Muscle of leg (tissue), 11 donors: ENCODE results near the gene CYTH2. TPM values are rescaled to one million over a fixed set of nuclear protein-coding genes. Genes with fewer than 3 reads are reported as not detected.

Experiments used
- DNase-seq: peaks from one replicate; pipeline ENCODE4 v3.0.0; 2013
- H3K27ac ChIP-seq: one replicate; pipeline ENCODE4 v1.5.1; 2013; ENCODE audit warnings: mild to moderate bottlenecking, low read length, control low read depth
- H3K27me3 ChIP-seq: one replicate; pipeline ENCODE4 v1.6.1; 2013; ENCODE audit warnings: low read length; ENCODE audit not compliant: control insufficient read depth, insufficient read depth
- H3K36me3 ChIP-seq: one replicate; pipeline ENCODE4 v1.6.1; 2013; ENCODE audit warnings: low read length; ENCODE audit not compliant: control insufficient read depth, insufficient read depth
- H3K4me1 ChIP-seq: one replicate; pipeline ENCODE4 v1.6.1; 2013; ENCODE audit warnings: low read length; ENCODE audit not compliant: control insufficient read depth, insufficient read depth
- H3K4me3 ChIP-seq: one replicate; pipeline ENCODE4 v1.5.1; 2013; ENCODE audit warnings: low read length, control low read depth
- H3K9me3 ChIP-seq: replicated peaks from 2 replicates; pipeline ENCODE4 v1.6.1; 2013; ENCODE audit warnings: low read depth, low read length; ENCODE audit not compliant: control insufficient read depth
- whole genome bisulfite sequencing: methylation state at CpG from one replicate; pipeline ENCODE4 v1.1.5; 2013; ENCODE audit warnings: missing lambda C conversion rate; ENCODE audit not compliant: insufficient coverage; 5-methylcytosine and 5-hydroxymethylcytosine counted together
- polyA plus RNA-seq, 8 donors: library from polyadenylated mRNA; unstranded; fragments of 120-200 nt; gene quantifications; one replicate each; pipeline versions ENCODE4 v1.2.1 to v1.2.3, GENCODE V29; 2013; ENCODE audit warnings: inconsistent platforms in 1 of 8, low replicate concordance in 1 of 8; ENCODE audit not compliant: insufficient read length in 8 of 8, insufficient read depth in 1 of 8
- total RNA-seq: library from RNA; stranded (reverse); fragments of 120-200 nt; gene quantifications from one replicate; pipeline ENCODE4 v1.2.4, GENCODE V29; 2013

Gene CYTH2
- total and polyA plus RNA-seq, 9 donors = 24.2 to 54.5 (median 44.8) TPM

DNA sequence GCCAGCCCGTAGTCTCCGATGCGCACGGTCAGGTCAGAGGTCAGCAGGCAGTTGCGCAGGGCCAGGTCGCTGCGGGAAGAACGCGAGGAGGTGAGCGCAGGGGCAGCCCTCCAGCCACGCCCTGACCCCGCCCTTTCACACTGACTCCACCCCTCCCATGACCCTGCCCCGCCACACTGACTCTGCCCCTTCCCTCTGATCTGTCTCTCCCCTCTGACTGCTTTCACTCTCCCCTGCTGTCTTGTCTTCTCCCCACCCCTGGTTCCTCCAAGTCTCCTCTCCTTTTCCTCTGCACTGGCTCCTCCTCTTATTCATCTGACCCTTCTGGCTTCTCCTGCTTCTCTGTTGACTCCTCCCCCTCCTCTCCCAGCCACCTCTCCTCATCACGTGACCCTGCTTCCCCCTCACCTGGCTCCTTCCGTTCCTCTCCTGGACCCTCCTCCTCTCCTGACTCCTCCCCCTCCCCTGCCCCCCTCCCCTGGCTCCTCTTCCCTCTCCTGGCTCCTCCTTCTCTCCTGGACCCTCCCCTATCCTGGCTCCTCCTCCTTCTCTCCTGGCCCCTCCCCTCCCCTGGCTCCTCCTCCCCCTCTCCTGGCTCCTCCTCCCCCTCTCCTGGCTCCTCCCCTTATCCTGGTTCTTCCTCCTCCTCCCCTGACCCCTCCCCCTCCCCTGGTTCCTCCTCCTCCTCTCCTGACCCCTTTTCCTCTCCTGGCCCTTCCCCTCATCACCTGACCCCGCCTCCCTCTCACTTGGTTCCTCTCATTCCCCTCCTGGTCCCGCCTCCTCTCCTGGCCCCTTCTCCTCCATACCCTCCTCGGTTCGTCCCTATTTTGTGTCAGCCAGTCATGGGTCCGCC lies 32.6 kb downstream of the CYTH2 start:
- Histone ChIP-seq H3K4me3 (no peak overlapping the region), H3K27me3 (peaks cover 44% of the 10 kb centered on the region), H3K27ac (no peak overlapping the region), H3K36me3 (no peaks in the 10 kb centered on the region), H3K9me3 (no peaks in the 10 kb centered on the region), H3K4me1 (no peaks in the 10 kb centered on the region)
- DNase-seq = peak; percentile 38
- 4% methylated on average over 20 of the region's 20 CpGs for WGBS

- Histone ChIP-seq H3K27ac (no peak overlapping the region), H3K36me3 (no peaks in the 10 kb centered on the region), H3K4me3 (no peak overlapping the region), H3K4me1 (no peaks in the 10 kb centered on the region), H3K27me3 (peaks cover 39% of the 10 kb centered on the region), H3K9me3 (no peaks in the 10 kb centered on the region)
- DNase-seq = no peak
- WGBS = 21% methylated on average over 21 of the region's 27 CpGs
Measured at GRCh38 chr19:48502350-48503018, 33.3 kb downstream of the CYTH2 start.

GRCh38 chr19:48506138-48506733 lies 37.1 kb downstream of the CYTH2 start:
- no peak overlapping the region for H3K27ac ChIP-seq
- no peak overlapping the region for H3K4me3 ChIP-seq
- no peak for DNase-seq
- no peaks in the 10 kb centered on the region for H3K9me3 ChIP-seq
- WGBS = 90% methylated on average over 4 of the region's 5 CpGs
- H3K27me3 ChIP-seq = peaks cover 42% of the 10 kb centered on the region
- peaks cover 5% of the 10 kb centered on the region for H3K4me1 ChIP-seq
- no peaks in the 10 kb centered on the region for H3K36me3 ChIP-seq

- Histone ChIP-seq H3K27me3 (peaks cover 45% of the 10 kb centered on the region), H3K9me3 (no peaks in the 10 kb centered on the region), H3K36me3 (no peaks in the 10 kb centered on the region), H3K27ac (no peak overlapping the region), H3K4me3 (no peak overlapping the region), H3K4me1 (peaks cover 5% of the 10 kb centered on the region)
- DNase-seq = no peak
- WGBS = 92% methylated on average over 5 of the region's 7 CpGs
Measured at GRCh38 chr19:48507911-48508439, 38.8 kb downstream of the CYTH2 start.

DNA sequence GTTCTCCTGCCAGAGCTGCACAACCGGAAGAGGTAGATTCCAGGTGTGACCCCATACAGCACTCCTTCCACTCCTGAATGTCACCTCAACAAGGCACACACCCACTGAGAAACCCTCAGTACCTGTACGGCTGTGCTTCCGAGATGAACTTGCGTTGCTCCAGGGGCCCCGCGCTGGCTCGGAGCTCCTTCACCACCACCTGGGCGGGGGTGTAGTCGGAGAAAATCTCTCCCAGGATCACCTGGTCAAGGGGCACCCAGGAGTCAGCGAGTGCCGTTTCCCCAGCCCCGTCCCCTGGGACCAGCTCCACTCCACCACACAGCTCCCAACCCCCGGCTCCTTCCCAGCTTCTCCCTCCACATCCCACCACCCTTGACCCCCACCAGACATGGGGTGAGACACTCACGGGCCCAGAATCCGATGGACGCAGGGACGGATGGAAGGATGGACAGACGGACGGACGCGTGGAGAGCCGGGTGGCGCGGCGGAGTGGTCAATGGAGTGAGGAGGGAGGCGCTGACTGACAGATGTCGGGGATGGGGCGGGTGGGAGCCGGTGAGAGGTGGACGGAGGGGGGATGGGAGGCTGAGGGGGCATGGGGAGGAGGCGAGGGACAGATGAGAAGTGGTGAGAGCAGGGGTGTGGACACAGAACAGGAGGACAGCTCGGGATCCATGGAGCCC lies 39.7 kb downstream of the CYTH2 start:
- H3K4me1 ChIP-seq = peaks cover 12% of the 10 kb centered on the region
- no peaks in the 10 kb centered on the region for H3K9me3 ChIP-seq
- no peak overlapping the region for H3K27ac ChIP-seq
- H3K27me3 ChIP-seq = peaks cover 54% of the 10 kb centered on the region
- no peaks in the 10 kb centered on the region for H3K36me3 ChIP-seq
- no peak overlapping the region for H3K4me3 ChIP-seq
- WGBS = 84% methylated on average over 22 of the region's 32 CpGs
- no peak for DNase-seq

- WGBS = 87% methylated on average over 8 of the region's 12 CpGs
- Histone ChIP-seq H3K4me1 (peaks cover 14% of the 10 kb centered on the region), H3K9me3 (no peaks in the 10 kb centered on the region), H3K4me3 (no peak overlapping the region), H3K27ac (no peak overlapping the region), H3K27me3 (peaks cover 59% of the 10 kb centered on the region), H3K36me3 (no peaks in the 10 kb centered on the region)
- DNase-seq = no peak
Measured at GRCh38 chr19:48509467-48510194, 40.5 kb downstream of the CYTH2 start.

DNA sequence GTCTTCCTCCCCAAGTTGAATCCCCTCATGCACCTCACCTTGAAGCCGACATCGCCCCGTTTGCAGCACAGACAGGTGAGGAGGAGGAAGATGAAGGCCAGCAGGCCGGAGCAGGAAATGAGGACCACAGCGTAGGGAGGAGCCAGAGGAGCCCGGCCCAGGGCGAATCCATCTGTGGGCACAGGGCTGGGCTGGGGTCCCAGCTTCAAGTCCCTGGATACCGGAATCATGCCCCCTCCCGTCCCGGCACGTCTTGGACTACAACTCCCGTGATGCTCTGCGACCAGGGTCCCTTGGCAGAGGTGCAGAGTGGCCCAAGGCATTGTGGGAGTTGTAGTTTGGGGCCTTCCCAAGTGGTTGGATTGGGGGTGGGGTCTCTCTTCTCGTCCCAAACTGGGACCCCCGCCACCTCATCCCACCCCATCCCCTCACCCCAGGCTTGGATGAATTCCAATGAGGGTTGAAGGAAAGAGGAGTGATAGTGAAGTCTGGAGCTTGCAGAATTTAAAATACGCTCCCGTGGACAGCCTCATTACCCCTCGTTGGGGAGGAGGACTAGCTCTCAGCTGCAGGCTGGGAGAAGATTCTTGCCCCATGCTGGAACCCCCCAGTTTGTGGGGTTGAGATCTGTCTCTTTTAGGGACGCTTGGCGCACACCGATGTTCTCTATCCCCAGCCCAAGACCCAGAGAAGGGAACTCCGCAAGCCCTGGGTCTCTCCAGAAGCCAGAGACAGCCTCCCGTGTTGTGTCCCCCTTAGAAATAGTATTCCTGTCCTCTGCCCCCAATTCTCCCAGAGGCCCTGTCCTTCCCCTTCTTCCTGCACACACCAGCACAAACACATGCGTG lies 41.5 kb downstream of the CYTH2 start:
- DNase-seq = peak; percentile 74
- Histone ChIP-seq H3K9me3 (no peaks in the 10 kb centered on the region), H3K4me3 (no peak overlapping the region), H3K27me3 (peaks cover 59% of the 10 kb centered on the region), H3K36me3 (no peaks in the 10 kb centered on the region), H3K4me1 (peaks cover 14% of the 10 kb centered on the region), H3K27ac (no peak overlapping the region)
- 13% methylated on average over 11 of the region's 24 CpGs for WGBS

GRCh38 chr19:48511321-48511731 lies 42.2 kb downstream of the CYTH2 start:
- DNase-seq = no peak
- Histone ChIP-seq H3K27ac (no peak overlapping the region), H3K9me3 (no peaks in the 10 kb centered on the region), H3K36me3 (no peaks in the 10 kb centered on the region), H3K4me3 (no peak overlapping the region), H3K4me1 (peaks cover 14% of the 10 kb centered on the region), H3K27me3 (peaks cover 59% of the 10 kb centered on the region)
- 3% methylated on average over 24 of the region's 32 CpGs for WGBS
